ACC112 (cell line): ENCODE results near the gene YTHDF2.
"Not testable (repeated sequence)": the region's sequence is repeated elsewhere in the genome, so short reads cannot be mapped to it uniquely, and the experiment has no call there.

Experiments
- H2AFZ ChIP-seq: fragments of 200-600 bp; sonication (generic); one replicate; pipeline ENCODE4 v1.6.0; 2017; ENCODE audit warnings: antibody characterized with exemption, low read length; ENCODE audit not compliant: unreplicated experiment
- H3K27ac ChIP-seq: fragments of 200-600 bp; sonication (generic); 2 replicates; pipeline ENCODE4 v1.5.1; 2014; ENCODE audit warnings: low read depth, mild to moderate bottlenecking, antibody characterized with exemption, low read length, moderate library complexity
- H3K27me3 ChIP-seq: fragments of 200-600 bp; sonication (generic); 2 replicates; pipeline ENCODE4 v1.6.1; 2014; ENCODE audit warnings: mild to moderate bottlenecking, antibody characterized with exemption, low read length, moderate library complexity, mixed read lengths; ENCODE audit not compliant: insufficient read depth
- H3K36me3 ChIP-seq: fragments of 200-600 bp; sonication (generic); 2 replicates; pipeline ENCODE4 v1.6.1; 2016; ENCODE audit warnings: mild to moderate bottlenecking, antibody characterized with exemption, low read length, moderate library complexity, mixed read lengths; ENCODE audit not compliant: insufficient read depth
- H3K4me1 ChIP-seq: fragments of 200-600 bp; sonication (generic); one replicate; pipeline ENCODE4 v1.6.1; 2016; ENCODE audit warnings: low read length, mixed read lengths; ENCODE audit not compliant: insufficient read depth, unreplicated experiment, control insufficient read depth
- H3K4me3 ChIP-seq: fragments of 200-600 bp; sonication (generic); 2 replicates; pipeline ENCODE4 v1.5.1; 2014; ENCODE audit warnings: mild to moderate bottlenecking, low read depth, low read length
- H3K79me2 ChIP-seq: fragments of 200-600 bp; sonication (generic); one replicate; pipeline ENCODE4 v1.6.0; 2016; ENCODE audit warnings: low read length; ENCODE audit not compliant: control insufficient read depth, unreplicated experiment, insufficient read depth

Gene YTHDF2

DNA sequence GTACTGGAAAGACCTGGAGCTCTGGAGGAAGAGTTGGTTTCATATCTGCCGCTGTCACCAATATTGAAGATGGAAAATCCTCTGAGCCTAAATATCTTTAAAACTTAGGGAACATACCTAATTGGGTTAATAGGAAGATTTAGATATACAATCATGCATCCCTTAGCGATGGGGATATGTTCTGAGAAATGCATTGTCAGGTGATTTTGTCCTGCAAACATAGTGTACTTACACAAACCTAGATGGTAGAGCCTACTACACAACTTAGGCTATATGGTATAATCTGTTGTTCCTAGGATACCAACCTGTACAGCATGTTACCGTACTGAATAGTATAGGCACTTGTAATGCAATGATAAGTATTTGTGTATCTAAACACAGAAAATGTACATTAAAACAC, 22.5 kb downstream of the YTHDF2 start:
- Histone ChIP-seq H3K36me3 (peaks cover 12% of the 10 kb centered on the region), H3K4me3 (no peak overlapping the region), H3K79me2 (peaks cover 76% of the 10 kb centered on the region), H3K27ac (no peak overlapping the region), H3K4me1 (peaks cover 11% of the 10 kb centered on the region), H3K27me3 (no peaks in the 10 kb centered on the region), H2AFZ (no peak overlapping the region)

DNA sequence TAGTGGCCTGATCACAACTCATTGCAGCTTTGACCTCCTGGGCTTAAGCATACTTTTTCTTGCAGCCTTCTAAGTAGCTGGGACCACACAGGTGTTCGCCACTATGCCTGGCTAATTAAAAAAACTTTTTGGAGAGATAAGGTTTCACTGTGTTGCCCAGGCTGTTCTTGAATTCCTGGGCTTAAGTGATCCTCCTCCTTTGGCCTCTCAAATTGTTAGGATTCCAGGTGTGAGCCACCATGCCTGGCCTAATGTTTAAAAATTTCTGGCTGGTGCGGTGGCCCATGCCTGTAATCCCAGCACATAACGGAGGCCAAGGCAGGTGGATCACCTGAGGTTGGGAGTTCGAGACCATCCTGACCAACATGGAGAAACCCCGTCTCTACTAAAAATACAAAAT, 24.4 kb downstream of the YTHDF2 start:
- Histone ChIP-seq H3K36me3 (peaks cover 16% of the 10 kb centered on the region), H3K79me2 (peaks cover 74% of the 10 kb centered on the region), H3K4me3 (no peak overlapping the region), H3K27me3 (no peaks in the 10 kb centered on the region), H2AFZ (no peak overlapping the region), H3K27ac (no peak overlapping the region), H3K4me1 (peaks cover 3% of the 10 kb centered on the region)

DNA sequence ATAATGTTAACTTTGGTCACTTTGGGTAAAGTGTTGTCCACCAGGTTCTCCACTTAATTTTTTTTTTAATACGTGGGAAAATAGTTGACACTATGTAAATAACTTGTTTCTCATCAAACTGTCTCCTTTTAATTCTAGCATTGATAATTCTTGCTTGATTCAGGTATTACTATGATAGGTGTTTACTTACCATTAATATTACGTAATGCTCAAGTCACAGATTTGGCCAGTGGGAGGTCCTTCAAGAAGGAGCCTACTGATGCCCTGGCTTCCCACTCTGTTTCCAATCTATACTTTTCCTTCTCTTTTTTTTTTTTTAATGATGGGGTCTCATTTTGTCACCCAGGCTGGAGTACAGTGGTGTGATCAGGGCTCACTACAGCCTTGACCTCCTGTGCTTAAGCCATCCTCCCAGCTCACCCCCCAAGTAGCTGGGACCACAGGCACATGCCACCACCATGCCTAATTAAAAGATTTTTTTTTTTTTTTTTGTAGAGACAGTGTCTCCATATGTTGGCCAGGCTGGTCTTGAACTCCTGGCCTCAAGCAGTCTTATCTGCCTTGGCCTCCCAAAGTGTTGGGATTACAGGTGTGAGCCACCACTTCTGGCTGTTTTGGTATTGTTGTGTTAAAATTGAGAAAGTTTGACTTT, 29.9 kb downstream of the YTHDF2 start:
- peaks cover 16% of the 10 kb centered on the region for H3K36me3 ChIP-seq

DNA sequence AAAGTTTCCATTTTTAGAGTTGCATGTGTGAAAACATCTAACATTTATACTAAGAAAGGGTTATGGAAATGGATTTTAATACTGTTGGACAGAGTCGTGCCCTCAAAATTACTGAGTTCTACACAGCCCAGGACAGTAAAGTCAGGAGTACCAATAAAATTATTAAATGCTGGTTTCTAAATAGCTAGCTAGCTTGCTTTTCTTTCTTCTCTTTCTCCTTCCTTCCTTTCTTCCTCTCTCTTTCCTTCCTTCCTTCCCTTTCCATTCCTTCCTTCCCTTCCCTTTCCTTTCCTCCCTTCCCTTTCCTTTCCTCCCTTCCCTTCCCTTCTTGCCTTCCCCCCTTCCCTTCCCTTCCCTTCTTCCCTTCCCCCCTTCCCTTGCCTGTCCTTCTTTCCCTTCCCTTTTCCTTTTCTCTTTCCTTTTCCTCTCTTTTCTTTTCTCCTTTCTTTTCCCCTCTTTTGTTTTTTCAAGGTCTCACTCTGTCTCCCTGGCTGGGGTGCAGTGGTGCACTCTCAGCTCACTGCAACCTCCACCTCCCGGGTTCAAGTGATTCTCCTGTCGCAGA, 33.9 kb downstream of the YTHDF2 start:
- Histone ChIP-seq H3K27ac (no peak overlapping the region), H2AFZ (no peak overlapping the region), H3K4me3 (no peak overlapping the region), H3K36me3 (peaks cover 24% of the 10 kb centered on the region), H3K4me1 (no peaks in the 10 kb centered on the region), H3K27me3 (no peaks in the 10 kb centered on the region), H3K79me2 (peaks cover 17% of the 10 kb centered on the region)

More for the DNA sequence above, 29.9 kb downstream of the YTHDF2 start:
- no peak overlapping the region for H3K27ac ChIP-seq
- no peak overlapping the region for H2AFZ ChIP-seq
- H3K27me3 ChIP-seq: no peaks in the 10 kb centered on the region
- peaks cover 34% of the 10 kb centered on the region for H3K79me2 ChIP-seq
- H3K4me3 ChIP-seq: no peak overlapping the region
- no peaks in the 10 kb centered on the region for H3K4me1 ChIP-seq

DNA sequence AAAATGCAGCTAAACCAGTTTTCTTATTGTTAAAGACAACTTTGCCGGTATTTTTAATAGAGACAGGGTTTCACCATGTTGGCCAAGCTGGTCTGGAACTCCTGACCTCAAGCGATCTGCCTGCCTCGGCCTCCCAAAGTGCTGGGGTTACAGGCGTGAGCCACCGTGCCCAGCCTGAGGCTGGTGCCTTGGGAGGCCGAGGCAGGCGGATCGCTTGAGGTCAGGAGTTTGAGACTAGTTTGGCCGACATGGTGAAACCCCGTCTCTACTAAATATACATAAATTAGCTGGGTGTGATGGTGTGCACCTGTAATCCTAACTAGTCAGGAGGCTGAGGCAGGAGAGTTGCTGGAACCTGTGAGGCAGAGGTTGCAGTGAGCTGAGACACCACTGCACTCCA, 35.2 kb downstream of the YTHDF2 start:
- H2AFZ ChIP-seq, H3K4me3 ChIP-seq, H3K4me1 ChIP-seq, H3K27me3 ChIP-seq, H3K27ac ChIP-seq, H3K79me2 ChIP-seq: not testable (repeated sequence)
- peaks cover 20% of the 10 kb centered on the region for H3K36me3 ChIP-seq

DNA sequence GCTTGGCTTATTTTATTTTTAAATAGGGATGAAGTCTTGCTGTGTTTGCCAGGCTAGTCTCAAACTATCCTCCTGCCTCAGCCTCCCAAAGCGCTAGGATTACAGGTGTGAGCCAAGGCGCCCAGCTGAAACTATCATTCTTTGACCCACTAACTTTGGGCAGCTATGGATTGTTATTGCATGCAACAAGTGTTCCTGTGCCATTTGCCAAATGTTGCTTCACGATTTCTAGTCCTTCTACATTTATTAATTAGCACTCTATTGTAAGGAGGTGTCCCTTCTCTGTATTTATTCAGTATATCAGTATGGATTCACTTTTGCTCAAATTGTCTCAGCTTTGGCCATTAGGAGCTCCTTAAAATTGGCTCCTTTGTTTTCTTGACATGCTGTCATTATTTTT, 36.4 kb downstream of the YTHDF2 start:
- Histone ChIP-seq H3K27ac (no peak overlapping the region), H3K79me2 (peaks cover 3% of the 10 kb centered on the region), H3K27me3 (no peaks in the 10 kb centered on the region), H2AFZ (no peak overlapping the region), H3K36me3 (peaks cover 20% of the 10 kb centered on the region), H3K4me1 (no peaks in the 10 kb centered on the region), H3K4me3 (no peak overlapping the region)

DNA sequence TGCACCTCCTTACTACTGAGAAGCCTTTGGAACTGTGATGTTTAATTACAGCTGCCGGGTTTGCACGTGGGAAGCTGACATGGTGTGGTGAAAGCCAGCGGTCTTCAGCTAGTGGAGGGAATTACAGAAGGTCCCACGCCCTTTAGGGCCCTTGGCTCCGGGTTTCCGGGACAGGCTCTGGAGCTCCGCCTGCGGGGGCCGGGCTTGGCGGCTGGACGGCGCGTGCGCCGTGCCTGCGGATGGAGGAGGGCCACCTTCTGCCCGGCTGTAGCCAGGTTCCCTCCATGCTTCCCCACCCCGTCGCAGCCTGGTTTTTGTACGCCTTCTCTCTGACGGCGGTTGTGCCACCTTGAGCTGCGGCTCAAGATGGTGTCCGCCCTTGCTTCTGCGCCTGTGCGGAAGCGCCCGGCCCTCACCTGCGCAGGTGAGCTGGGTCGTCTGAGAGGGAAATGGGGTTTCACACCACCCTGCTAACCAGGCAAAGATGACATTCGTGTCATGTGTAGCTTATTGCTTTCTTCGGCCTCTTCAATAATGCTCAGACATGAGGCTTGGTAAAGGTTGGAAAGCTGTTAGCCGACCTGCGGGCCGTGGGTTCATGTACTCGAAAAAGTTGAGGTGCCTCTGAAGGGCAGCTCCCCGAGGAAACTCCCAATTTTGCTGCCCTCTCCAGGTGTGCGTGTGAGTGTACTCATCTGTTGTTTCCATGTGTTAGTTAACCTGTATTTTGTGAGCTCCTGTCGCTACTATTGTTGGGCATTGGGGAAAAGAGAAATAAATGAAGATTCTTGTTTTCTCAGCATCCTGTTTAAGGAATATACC, 38.6 kb downstream of the YTHDF2 start:
- H3K27me3 ChIP-seq: no peaks in the 10 kb centered on the region
- H3K27ac ChIP-seq: no peak overlapping the region
- no peaks in the 10 kb centered on the region for H3K79me2 ChIP-seq
- H2AFZ ChIP-seq: no peak overlapping the region
- no peaks in the 10 kb centered on the region for H3K4me1 ChIP-seq
- H3K4me3 ChIP-seq: peak overlapping the region; percentile 67
- 0 out of 2 replicates have a peak, but pooled peaks cover 8% of the 10 kb centered on the region for H3K36me3 ChIP-seq

DNA sequence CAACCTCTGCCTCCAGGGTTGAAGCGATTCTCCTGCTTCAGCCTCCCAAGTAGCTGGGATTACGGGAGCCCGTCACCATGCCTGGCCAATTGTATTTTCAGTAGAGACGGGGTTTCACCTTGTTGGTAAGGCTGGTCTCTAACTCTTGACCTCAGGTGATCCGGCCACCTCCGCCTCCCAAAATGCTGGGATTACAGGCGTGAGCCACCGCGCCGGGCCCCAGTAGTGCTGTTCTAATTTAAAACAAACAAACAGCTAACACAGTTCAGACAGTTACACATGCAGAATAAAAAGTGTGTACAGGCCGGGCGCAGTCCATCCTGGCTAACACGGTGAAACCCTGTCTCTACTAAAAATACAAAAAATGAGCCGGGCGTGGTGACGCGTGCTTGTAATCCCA, 39.6 kb downstream of the YTHDF2 start:
- H3K27me3 ChIP-seq: no peaks in the 10 kb centered on the region
- H3K27ac ChIP-seq: no peak overlapping the region
- H3K4me1 ChIP-seq: no peaks in the 10 kb centered on the region
- 0 out of 2 replicates have a peak, but pooled peaks cover 8% of the 10 kb centered on the region for H3K36me3 ChIP-seq
- H3K4me3 ChIP-seq: no peak overlapping the region
- no peak overlapping the region for H2AFZ ChIP-seq
- H3K79me2 ChIP-seq: no peaks in the 10 kb centered on the region

DNA sequence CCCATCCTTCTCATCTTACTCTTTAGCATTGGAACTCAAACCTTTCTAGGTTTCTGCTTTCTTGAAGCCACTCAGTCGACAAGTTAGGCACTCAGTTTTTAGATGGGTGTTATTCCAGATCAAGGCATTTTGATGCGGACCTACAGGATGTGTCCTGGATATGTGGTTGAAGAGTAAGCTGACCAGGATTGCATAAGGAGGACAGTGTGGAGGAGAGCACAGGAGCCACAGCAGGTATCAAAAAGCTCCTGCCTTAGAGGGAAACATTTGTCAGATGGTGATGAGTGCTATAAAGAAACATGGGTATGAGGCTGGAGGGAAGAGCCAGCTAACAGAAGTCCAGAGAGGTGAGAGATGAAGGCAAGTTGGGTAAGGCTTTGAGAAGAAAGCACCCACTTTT, 41.3 kb downstream of the YTHDF2 start:
- H3K79me2 ChIP-seq: no peaks in the 10 kb centered on the region
- H3K36me3 ChIP-seq: 0 out of 2 replicates have a peak, but pooled peaks cover under 1% of the 10 kb centered on the region
- no peaks in the 10 kb centered on the region for H3K4me1 ChIP-seq
- H3K27me3 ChIP-seq: no peaks in the 10 kb centered on the region
- no peak overlapping the region for H3K4me3 ChIP-seq
- H2AFZ ChIP-seq: no peak overlapping the region
- H3K27ac ChIP-seq: no peak overlapping the region

DNA sequence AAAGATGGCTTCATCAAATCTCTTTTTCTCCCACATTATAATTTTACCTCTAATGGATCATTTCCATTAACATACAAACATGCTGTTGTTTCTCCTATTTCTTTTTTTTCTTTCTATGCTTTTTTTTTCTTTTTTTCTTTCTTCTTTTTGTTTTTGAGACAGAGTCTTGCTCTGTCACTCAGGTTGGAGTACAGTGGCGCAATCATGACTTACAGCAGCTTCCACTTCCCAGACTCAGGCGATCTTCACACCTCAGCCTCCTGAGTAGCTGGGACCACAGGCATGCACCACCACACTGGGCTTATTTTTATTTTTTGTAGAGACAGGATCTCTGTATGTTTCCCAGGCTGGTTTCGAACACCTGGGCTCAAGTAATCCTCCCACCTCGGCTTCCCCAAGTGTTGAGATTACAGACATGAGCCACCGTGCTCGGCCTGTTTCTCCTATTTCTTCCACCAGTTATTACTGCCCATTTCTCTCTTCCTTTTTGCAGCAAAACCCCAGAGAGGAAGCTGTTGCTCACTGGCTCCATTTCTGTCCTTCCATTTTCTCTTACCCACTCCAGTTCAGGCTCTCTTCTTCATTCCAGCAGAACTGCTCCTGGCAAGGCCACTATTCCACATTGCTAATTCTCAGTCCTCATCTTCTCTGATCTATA, 43.1 kb downstream of the YTHDF2 start:
- Histone ChIP-seq H3K4me1 (no peaks in the 10 kb centered on the region), H3K36me3 (no peaks in the 10 kb centered on the region), H3K27ac (no peak overlapping the region), H3K79me2 (no peaks in the 10 kb centered on the region), H3K4me3 (no peak overlapping the region), H2AFZ (no peak overlapping the region), H3K27me3 (no peaks in the 10 kb centered on the region)
